A673 (cell line): Measurements from ENCODE around the gene GALNT13.

Experiments used
- CTCF ChIP-seq: fragments of 300-800, 200-600 bp; sonication (generic); conservative IDR thresholded peaks from 2 replicates; pipeline ENCODE4 v1.5.1; 2017; ENCODE audit warnings: low read depth, mild to moderate bottlenecking, antibody characterized with exemption, low read length, moderate library complexity, mixed read lengths
- EZH2 ChIP-seq: fragments of 200-600 bp; sonication (generic); IDR thresholded peaks from 2 replicates; pipeline ENCODE4 v1.6.1; 2017; ENCODE audit warnings: borderline replicate concordance, low read depth, mild to moderate bottlenecking, mixed read lengths, antibody characterized with exemption, low read length; ENCODE audit not compliant: poor library complexity, severe bottlenecking

- TF ChIP-seq CTCF = no peak
- TF ChIP-seq EZH2 = no peak
Measured at GRCh38 chr2:154370873-154371272, 499.2 kb downstream of the GALNT13 start.
